Tibial artery (tissue), 4 donors: ENCODE measurements around the gene UBE3D.

Experiments
- DNase-seq, 2 donors: peaks; one replicate each; pipeline ENCODE4 v3.0.0-alpha.2; 2019
- H3K27ac ChIP-seq, 2 donors: fragments of 200-600 bp; sonication (generic) in 1 of 2; 1 replicate in 1 of 2; 2 replicates in 1 of 2; pipeline ENCODE4 v1.5.1; 2018 to 2019; ENCODE audit warnings: mild to moderate bottlenecking in 1 of 2
- H3K27me3 ChIP-seq, 2 donors: fragments of 200-600 bp; sonication (generic) in 1 of 2; one replicate each; pipeline versions ENCODE4 v1.5.1 to v1.6.0; 2016 to 2019
- H3K36me3 ChIP-seq, 3 donors: fragments of 200-600 bp; sonication (generic) in 2 of 3; one replicate each; pipeline ENCODE4 v1.5.1; 2016 to 2019; ENCODE audit warnings: mild to moderate bottlenecking in 2 of 3
- H3K4me1 ChIP-seq, 4 donors: fragments of 200-600 bp; sonication (generic) in 2 of 4; 1 replicate in 3 of 4; 2 replicates in 1 of 4; pipeline ENCODE4 v1.5.1; 2016 to 2019
- H3K4me3 ChIP-seq, 2 donors: fragments of 200-600 bp; sonication (generic) in 1 of 2; 1 replicate in 1 of 2; 2 replicates in 1 of 2; pipeline ENCODE4 v1.5.1; 2018 to 2019; ENCODE audit warnings: mild to moderate bottlenecking in 2 of 2
- H3K9me3 ChIP-seq, 3 donors: fragments of 200-600 bp; sonication (generic) in 1 of 3; one replicate each; pipeline ENCODE4 v1.5.1; 2016 to 2019
- intact Hi-C: fragments of 100-400 bp; cut with DNase I; formaldehyde crosslinking; loops from one replicate; pipeline ENCODE4 v1.15.0; 2023; ENCODE audit warnings: low total_unique reads
- TF ChIP-seq, protein P1 (sequence below), 2 experiments: fragments of 200-600 bp in 1 of 2; fragments of 450-650 bp in 1 of 2; IDR thresholded peaks; one replicate each; pipeline ENCODE4 v1.5.1; 2017 to 2019; ENCODE audit warnings: antibody characterized with exemption in 2 of 2, mild to moderate bottlenecking in 1 of 2, moderate library complexity in 1 of 2

Gene UBE3D

DNA sequence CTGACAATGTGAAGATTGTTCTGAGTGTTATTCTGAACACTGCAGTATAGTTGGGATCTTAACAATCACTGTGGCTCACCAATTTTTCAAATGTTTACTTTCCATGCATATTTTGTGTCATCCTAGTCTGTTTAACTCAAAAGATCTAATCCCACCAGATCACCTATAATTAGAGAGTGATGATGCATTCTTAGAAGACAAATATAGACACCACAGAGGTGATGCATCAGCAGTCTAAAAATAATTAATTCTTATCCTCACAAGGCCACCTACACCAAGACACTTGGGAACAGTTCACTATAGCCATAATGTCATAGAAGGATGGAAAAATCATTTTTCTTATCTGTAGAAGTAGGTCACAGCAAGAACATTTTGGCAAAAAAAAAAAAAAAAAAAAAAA is 154.8 kb downstream of the UBE3D start:
- Histone ChIP-seq H3K27ac (no peak overlapping the region), H3K9me3 (no peaks in the 10 kb centered on the region), H3K36me3 (no peaks in the 10 kb centered on the region), H3K4me1 (no peaks in the 10 kb centered on the region), H3K4me3 (no peak overlapping the region), H3K27me3 (no peaks in the 10 kb centered on the region)
- intact Hi-C loops = no loop called here
- TF ChIP-seq, protein P1, sequence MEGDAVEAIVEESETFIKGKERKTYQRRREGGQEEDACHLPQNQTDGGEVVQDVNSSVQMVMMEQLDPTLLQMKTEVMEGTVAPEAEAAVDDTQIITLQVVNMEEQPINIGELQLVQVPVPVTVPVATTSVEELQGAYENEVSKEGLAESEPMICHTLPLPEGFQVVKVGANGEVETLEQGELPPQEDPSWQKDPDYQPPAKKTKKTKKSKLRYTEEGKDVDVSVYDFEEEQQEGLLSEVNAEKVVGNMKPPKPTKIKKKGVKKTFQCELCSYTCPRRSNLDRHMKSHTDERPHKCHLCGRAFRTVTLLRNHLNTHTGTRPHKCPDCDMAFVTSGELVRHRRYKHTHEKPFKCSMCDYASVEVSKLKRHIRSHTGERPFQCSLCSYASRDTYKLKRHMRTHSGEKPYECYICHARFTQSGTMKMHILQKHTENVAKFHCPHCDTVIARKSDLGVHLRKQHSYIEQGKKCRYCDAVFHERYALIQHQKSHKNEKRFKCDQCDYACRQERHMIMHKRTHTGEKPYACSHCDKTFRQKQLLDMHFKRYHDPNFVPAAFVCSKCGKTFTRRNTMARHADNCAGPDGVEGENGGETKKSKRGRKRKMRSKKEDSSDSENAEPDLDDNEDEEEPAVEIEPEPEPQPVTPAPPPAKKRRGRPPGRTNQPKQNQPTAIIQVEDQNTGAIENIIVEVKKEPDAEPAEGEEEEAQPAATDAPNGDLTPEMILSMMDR (IDR thresholded peaks at IDR 0.05) = no peak
- no peak for DNase-seq

DNA sequence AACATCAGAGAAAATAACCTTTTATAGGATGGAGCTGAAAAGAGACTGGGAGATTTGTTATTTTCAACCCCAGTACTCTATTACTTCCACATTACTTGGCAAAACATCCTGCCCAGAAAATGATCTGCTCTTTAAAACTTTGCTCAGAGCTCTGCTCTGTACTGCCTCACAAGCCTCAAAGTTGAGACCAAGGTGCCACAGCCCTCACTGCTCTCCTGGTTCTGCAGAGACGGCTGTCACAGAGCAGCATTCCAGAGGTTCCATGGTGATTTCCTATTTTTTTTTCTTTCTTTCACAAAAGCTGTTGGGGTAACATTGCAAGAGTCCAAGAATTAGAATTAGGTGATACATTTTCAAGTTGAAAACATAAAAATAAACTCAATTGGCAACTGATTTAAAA is 155.2 kb downstream of the UBE3D start:
- TF ChIP-seq, protein P1 (IDR thresholded peaks at IDR 0.05) = no peak
- DNase-seq = no peak
- no peaks in the 10 kb centered on the region for H3K4me1 ChIP-seq
- no peaks in the 10 kb centered on the region for H3K9me3 ChIP-seq
- no peak overlapping the region for H3K27ac ChIP-seq
- no peak overlapping the region for H3K4me3 ChIP-seq
- H3K27me3 ChIP-seq = no peaks in the 10 kb centered on the region
- H3K36me3 ChIP-seq = no peaks in the 10 kb centered on the region
- intact Hi-C loops = no loop called here

DNA sequence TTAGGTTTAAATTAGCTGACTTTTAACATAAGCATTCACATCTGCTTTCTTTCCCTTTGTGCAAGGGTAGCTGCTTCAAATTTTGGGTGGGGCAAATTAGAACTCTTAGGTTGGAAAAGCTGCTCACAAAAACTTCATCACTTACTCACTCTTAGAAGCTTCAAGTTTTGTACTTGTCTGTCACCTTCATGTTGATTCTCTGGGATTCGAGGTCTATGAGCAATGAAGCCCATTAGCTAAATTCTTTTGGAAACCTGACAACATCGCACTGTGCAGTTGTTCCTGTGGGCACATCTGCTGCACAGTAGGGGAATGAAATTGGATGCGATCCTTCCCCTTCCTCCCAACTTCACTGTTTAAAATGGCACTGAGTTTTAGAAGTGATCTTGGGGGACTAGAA is 156.1 kb downstream of the UBE3D start:
- DNase-seq = no peak
- TF ChIP-seq, protein P1 (IDR thresholded peaks at IDR 0.05) = no peak
- no peaks in the 10 kb centered on the region for H3K9me3 ChIP-seq
- H3K36me3 ChIP-seq = no peaks in the 10 kb centered on the region
- no peaks in the 10 kb centered on the region for H3K4me1 ChIP-seq
- H3K27ac ChIP-seq = no peak overlapping the region
- H3K4me3 ChIP-seq = no peak overlapping the region
- no peaks in the 10 kb centered on the region for H3K27me3 ChIP-seq
- intact Hi-C loops = no loop called here

DNA sequence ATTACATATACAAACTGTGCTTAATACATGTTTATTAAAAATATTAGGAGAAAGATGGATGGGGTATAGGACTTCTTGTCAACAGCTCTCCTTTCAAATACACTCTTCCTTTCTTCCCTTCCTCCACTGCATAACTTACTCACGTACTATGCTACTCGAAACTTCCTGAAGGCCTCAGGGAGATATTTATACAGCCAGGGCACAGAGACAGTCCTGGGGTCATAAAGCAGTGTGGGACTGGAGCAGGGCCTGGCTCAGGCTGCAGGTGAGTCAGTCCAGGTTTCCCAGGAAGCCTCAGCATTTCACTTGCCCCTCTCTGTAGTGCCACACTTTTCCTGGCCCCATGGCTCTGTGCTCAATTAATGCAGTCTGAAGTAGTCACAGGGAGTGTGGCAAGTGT is 157.0 kb downstream of the UBE3D start:
- H3K4me1 ChIP-seq = no peaks in the 10 kb centered on the region
- no peak overlapping the region for H3K27ac ChIP-seq
- no peaks in the 10 kb centered on the region for H3K9me3 ChIP-seq
- H3K36me3 ChIP-seq = no peaks in the 10 kb centered on the region
- no peak for DNase-seq
- intact Hi-C loops = no loop called here
- H3K27me3 ChIP-seq = no peaks in the 10 kb centered on the region
- no peak overlapping the region for H3K4me3 ChIP-seq
- TF ChIP-seq, protein P1 (IDR thresholded peaks at IDR 0.05) = no peak

DNA sequence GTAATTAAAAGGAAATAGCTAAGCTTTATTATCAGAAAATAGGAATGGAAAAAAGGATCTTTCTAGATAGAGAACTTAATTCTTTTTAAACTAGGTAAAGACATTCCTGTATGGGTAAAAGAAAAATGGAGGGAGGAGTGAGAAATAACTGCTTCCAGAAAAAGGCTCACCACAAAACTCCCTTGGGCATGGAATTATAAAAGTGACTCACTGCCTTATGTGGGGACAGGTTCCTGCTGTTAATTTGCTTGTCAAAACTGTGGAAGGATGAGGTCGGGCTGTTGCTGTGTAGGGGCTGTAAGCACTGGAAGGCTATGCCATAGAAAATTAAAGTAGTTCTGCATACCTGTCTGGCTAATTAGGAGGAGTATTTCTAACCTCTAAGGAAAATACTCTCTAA is 158.7 kb downstream of the UBE3D start:
- no peak overlapping the region for H3K4me3 ChIP-seq
- H3K4me1 ChIP-seq = no peaks in the 10 kb centered on the region
- no peaks in the 10 kb centered on the region for H3K9me3 ChIP-seq
- H3K27ac ChIP-seq = no peak overlapping the region
- TF ChIP-seq, protein P1 (IDR thresholded peaks at IDR 0.05) = no peak
- intact Hi-C loops = no loop called here
- no peak for DNase-seq
- H3K27me3 ChIP-seq = no peaks in the 10 kb centered on the region
- H3K36me3 ChIP-seq = no peaks in the 10 kb centered on the region

DNA sequence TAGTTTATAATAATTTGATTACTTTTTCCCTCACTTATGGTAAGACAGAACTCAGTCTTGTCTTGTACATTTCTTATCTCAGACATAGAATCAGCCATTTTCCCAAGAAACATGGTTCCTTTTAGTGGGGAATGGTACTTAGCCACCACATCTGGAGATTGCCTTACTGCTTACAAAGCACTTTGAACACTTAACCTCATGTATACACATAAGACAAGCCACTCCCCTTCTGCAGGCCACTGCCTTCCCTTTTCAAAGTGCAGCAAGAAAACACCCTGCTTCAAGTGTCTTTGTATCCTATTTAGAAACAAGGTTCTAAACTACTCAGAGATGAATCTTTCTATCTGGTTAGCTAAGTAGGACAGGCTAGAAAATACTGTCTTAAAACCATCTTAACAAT is 159.2 kb downstream of the UBE3D start:
- intact Hi-C loops = no loop called here
- H3K27ac ChIP-seq = no peak overlapping the region
- H3K4me3 ChIP-seq = no peak overlapping the region
- no peak for DNase-seq
- H3K27me3 ChIP-seq = no peaks in the 10 kb centered on the region
- H3K9me3 ChIP-seq = no peaks in the 10 kb centered on the region
- no peaks in the 10 kb centered on the region for H3K36me3 ChIP-seq
- no peaks in the 10 kb centered on the region for H3K4me1 ChIP-seq
- TF ChIP-seq, protein P1 (IDR thresholded peaks at IDR 0.05) = no peak
